ENCODE measurements around the gene MTHFR. TPM values are rescaled to one million over a fixed set of nuclear protein-coding genes. Genes with fewer than 3 reads are reported as not detected.

The MTHFR gene
- total RNA-seq, 1 experiment from 2014 or later: 22.6 TPM

GRCh38 chr1:11848373-11848700, 42.6 kb upstream of the MTHFR start:
- H3K4me1 Mint-ChIP-seq: no peaks in the 10 kb centered on the region
- POLR2A ChIA-PET: no interaction called here
- DNase-seq (ENCODE audit: low spot score) (no peak), ATAC-seq (no peak)
- peaks cover 17% of the 10 kb centered on the region for H3K36me3 Mint-ChIP-seq
- CTCF ChIA-PET: interaction anchor here (2.1 to 3.5 kb wide), 2 partner anchors 10 to 27 kb away, joined by 5 to 21 read pairs; no protein-coding TSS in a partner anchor
- no peak overlapping the region; the same call in 1 of the 2 replicates for H3K27ac Mint-ChIP-seq
- no peak overlapping the region for H3K4me3 Mint-ChIP-seq
- no peaks in the 10 kb centered on the region; the same call in 1 of the 2 replicates for H3K27me3 Mint-ChIP-seq (ENCODE audit: low read depth)
- no peak for TF ChIP-seq AR (CRISPR knock-in tag; IDR thresholded peaks at IDR 0.05)
- no peak for TF ChIP-seq TEAD1 (CRISPR knock-in tag; IDR thresholded peaks at IDR 0.05)
- no peak for TF ChIP-seq USF1 (CRISPR knock-in tag; IDR thresholded peaks at IDR 0.05)
- TF ChIP-seq TCF7 (CRISPR knock-in tag; IDR thresholded peaks at IDR 0.05; ENCODE audit: low read depth): no peak
- no peak for TF ChIP-seq EMX1 (CRISPR knock-in tag; IDR thresholded peaks at IDR 0.05)
- TF ChIP-seq E2F4 (CRISPR knock-in tag; IDR thresholded peaks at IDR 0.05; ENCODE audit: borderline replicate concordance, low read depth): no peak
- TF ChIP-seq CBFB (CRISPR knock-in tag; IDR thresholded peaks at IDR 0.05; ENCODE audit: low read depth): no peak
- no peak for TF ChIP-seq HMGXB4 (CRISPR knock-in tag; IDR thresholded peaks at IDR 0.05)
- TF ChIP-seq NFATC4 (CRISPR knock-in tag; IDR thresholded peaks at IDR 0.05): no peak
- no peak for TF ChIP-seq ESRRA (CRISPR knock-in tag; IDR thresholded peaks at IDR 0.05; ENCODE audit: borderline replicate concordance)
- TF ChIP-seq PRDM15 (CRISPR knock-in tag; IDR thresholded peaks at IDR 0.05): no peak
- H3K9me3 Mint-ChIP-seq: no peaks in the 10 kb centered on the region

GRCh38 chr1:11847667-11848372, 42.1 kb upstream of the MTHFR start, which contains the start of gene NPPA:
Gene NPPA, minus strand, starts transcription at chr1:11847783. Its CDS starts 99 bp downstream, at chr1:11847684.
- CTCF ChIA-PET: interaction anchor here (2.1 to 3.5 kb wide), 2 partner anchors 9 to 27 kb away, joined by 5 to 21 read pairs; no protein-coding TSS in a partner anchor
- Mint-ChIP-seq H3K4me3 (no peak within 1 kb of the TSS), H3K27ac (no peak within 1 kb of the TSS; the same call in 1 of the 2 replicates), H3K27me3 (ENCODE audit: low read depth) (no peaks in the 10 kb centered on the region; the same call in 1 of the 2 replicates), H3K9me3 (no peaks in the 10 kb centered on the region), H3K4me1 (no peaks in the 10 kb centered on the region), H3K36me3 (peaks cover 18% of the 10 kb centered on the region)
- no peak for DNase-seq (ENCODE audit: low spot score)
- no peak for ATAC-seq
- TF ChIP-seq NFE2L1 (CRISPR knock-in tag; IDR thresholded peaks at IDR 0.05) (no peak), TCF7 (CRISPR knock-in tag; IDR thresholded peaks at IDR 0.05; ENCODE audit: low read depth) (no peak), SP1 (CRISPR knock-in tag; conservative IDR thresholded peaks at IDR 0.05) (no peak), FOXJ3 (CRISPR knock-in tag; IDR thresholded peaks at IDR 0.05; ENCODE audit: borderline replicate concordance) (no peak), STAT6 (CRISPR knock-in tag; conservative IDR thresholded peaks at IDR 0.05; ENCODE audit: low read depth) (no peak), TEAD1 (CRISPR knock-in tag; IDR thresholded peaks at IDR 0.05) (no peak), RORB (CRISPR knock-in tag; IDR thresholded peaks at IDR 0.05) (no peak), PRRX2 (CRISPR knock-in tag; IDR thresholded peaks at IDR 0.05) (no peak)
- POLR2A ChIA-PET: no interaction called here

All from WTC11 (cell line).